ENCODE results near the gene GALK1.
A peak's percentile ranks its signal among the peaks of the same experiment; 100 is the strongest.

The GALK1 gene

DNA sequence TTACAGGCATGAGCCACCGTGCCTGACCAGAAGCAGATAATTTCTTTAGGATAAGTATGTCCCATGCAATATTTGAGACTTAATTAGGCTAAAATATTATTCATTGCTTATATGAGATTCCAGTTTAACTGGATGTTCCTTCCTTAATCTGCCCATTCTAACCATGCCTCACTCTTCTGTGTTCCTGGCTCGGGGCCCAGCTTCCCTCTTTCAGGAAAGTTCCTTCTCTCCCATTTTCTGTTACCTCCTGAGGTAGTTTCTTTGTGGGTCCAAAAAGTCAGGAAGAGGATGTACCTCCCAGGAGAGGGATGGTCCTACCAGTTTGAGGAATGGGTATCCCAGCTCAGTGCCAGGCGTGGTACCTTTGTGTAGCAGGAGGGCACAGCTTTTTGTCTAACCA, 42.9 kb upstream of the GALK1 start:
- peaks cover 23% of the 10 kb centered on the region for H3K4me1 ChIP-seq (ENCODE audit: control insufficient read depth, insufficient read depth, low read length)
- no peak overlapping the region for H3K4me2 ChIP-seq (ENCODE audit: low read length)
- peaks cover 22% of the 10 kb centered on the region for H3K36me3 ChIP-seq (ENCODE audit: insufficient read depth, low read length)
- no peak overlapping the region for H3K9ac ChIP-seq (ENCODE audit: low read depth, low read length)
- no peaks in the 10 kb centered on the region for H3K9me3 ChIP-seq (replicated peaks; ENCODE audit: low read length)
- H3K4me3 ChIP-seq (ENCODE audit: low read length) = no peak overlapping the region
- no peaks in the 10 kb centered on the region for H3K27me3 ChIP-seq (ENCODE audit: control insufficient read depth, insufficient read depth, low read length)

DNA sequence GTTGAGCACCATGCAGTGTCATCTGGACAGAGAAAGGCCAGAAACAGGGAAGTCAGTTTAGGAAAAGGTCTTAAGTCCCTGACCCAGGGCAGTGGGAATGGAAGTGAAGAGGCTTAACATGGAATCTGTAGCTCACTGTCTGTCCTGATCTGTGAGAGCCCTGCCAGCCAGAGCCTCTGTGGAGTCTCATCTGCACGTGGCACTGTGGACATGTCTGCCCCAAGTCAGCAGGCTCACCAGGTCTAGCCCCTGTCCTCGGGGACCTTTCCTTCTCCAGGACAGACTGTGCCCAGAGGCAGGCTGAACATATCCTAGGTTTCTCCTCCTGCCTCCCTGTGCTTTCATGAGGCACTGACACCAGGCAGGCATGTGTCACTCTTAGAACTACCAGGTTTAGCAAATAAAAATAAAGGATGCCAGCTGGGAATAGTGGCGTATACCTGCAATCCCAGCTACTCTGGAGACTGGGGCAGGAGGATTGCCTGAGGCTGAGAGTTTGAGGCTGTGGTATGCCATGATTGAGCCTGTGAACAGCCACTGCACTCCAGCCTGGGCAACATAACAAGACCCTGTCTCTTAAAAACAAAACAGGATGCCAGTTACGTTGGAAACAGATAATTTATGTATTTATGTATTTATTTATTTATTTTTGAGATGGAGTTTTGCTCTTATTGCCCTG, 42.0 kb upstream of the GALK1 start:
- H3K4me1 ChIP-seq (ENCODE audit: control insufficient read depth, insufficient read depth, low read length) = peaks cover 23% of the 10 kb centered on the region
- no peak overlapping the region for H3K9ac ChIP-seq (ENCODE audit: low read depth, low read length)
- peaks cover 14% of the 10 kb centered on the region for H3K36me3 ChIP-seq (ENCODE audit: insufficient read depth, low read length)
- H3K27me3 ChIP-seq (ENCODE audit: control insufficient read depth, insufficient read depth, low read length) = no peaks in the 10 kb centered on the region
- no peaks in the 10 kb centered on the region for H3K9me3 ChIP-seq (replicated peaks; ENCODE audit: low read length)
- H3K4me3 ChIP-seq (ENCODE audit: low read length) = no peak overlapping the region
- no peak overlapping the region for H3K4me2 ChIP-seq (ENCODE audit: low read length)

DNA sequence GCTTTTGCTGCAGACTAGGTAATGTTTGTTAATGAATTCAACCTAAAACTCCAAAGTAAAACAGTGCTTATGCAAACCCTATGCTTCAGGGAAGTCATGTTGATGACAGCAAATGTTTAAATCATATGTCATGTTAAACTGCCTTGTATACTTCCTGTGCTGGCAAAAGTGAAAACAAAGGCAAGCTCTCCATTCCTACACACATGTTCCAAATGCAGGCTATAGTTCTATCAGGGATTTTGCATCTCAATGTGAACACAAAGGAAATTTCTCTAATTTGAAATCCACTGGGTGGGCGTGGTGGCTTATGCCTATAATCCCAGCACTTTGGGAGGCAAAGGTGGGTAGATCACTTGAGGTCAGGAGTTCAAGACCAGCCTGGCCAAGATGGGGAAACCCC, 38.9 kb upstream of the GALK1 start:
- H3K4me1 ChIP-seq (ENCODE audit: control insufficient read depth, insufficient read depth, low read length) = peaks cover 10% of the 10 kb centered on the region
- H3K9ac ChIP-seq (ENCODE audit: low read depth, low read length) = no peak overlapping the region

DNA sequence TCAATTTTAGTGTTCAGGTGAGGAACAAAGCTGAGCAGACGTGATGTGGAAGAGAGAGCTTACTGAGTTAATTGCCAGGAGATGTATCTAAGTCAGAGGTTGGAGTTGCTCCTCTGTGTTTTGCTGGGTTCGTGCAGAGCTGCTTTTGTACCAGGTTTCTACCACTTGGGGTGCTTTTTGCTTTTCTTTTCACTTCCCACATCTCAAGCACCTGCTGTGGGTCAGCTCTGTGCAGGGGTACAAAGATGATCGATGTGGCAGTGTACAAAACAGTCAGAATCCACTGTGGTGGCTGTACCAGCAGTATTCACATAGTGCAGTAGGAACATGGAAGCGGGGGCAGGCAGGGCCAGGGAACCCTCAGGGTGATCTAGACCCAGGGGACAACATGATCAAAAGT, 34.4 kb upstream of the GALK1 start:
- Histone ChIP-seq H3K9me3 (replicated peaks; ENCODE audit: low read length) (no peaks in the 10 kb centered on the region), H3K27me3 (ENCODE audit: control insufficient read depth, insufficient read depth, low read length) (no peaks in the 10 kb centered on the region), H3K4me1 (ENCODE audit: control insufficient read depth, insufficient read depth, low read length) (no peaks in the 10 kb centered on the region), H3K36me3 (ENCODE audit: insufficient read depth, low read length) (peaks cover 18% of the 10 kb centered on the region), H3K9ac (ENCODE audit: low read depth, low read length) (no peak overlapping the region), H3K4me3 (ENCODE audit: low read length) (no peak overlapping the region), H3K4me2 (ENCODE audit: low read length) (no peak overlapping the region)

More for the DNA sequence above, 38.9 kb upstream of the GALK1 start:
- Histone ChIP-seq H3K4me2 (ENCODE audit: low read length) (no peak overlapping the region), H3K36me3 (ENCODE audit: insufficient read depth, low read length) (peaks cover 9% of the 10 kb centered on the region), H3K27me3 (ENCODE audit: control insufficient read depth, insufficient read depth, low read length) (no peaks in the 10 kb centered on the region), H3K9me3 (replicated peaks; ENCODE audit: low read length) (no peaks in the 10 kb centered on the region), H3K4me3 (ENCODE audit: low read length) (no peak overlapping the region)

DNA sequence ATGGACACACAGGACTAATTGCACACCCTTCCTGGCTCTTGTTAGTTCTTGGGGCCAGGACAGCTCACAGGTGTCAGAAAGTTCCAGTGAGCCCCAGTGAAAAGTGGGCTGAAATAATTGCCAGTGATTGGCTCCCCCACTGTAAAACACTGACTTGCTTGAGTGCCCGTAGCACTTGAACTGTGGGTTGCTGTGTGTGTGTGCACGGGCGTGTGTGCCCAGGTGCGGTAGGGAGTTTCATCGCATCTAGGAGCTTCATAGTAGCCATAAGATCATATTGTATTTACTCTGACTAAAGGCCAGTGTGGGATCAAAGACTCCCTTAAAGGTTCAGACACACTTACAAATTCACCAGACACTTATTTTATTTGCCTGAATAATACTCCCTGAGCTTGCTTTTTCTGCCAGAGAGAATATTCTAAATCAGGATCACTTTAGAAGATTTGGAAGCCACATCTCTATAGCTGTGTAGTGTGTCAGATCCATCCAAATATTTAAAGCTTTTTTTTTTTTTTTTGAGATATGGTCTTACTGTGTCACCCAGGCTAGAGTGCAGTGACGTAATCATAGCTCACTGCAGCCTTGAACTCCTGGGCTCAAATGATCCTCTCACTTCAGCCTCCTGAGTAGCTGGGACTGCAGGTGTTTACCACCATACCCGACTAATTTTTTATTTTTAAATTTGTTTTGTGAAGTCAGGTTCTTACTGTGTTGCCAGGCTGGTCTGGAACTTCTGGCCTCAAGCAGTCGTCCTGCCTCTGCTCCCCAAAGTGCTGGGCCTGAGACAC, 31.0 kb upstream of the GALK1 start:
- Histone ChIP-seq H3K27me3 (ENCODE audit: control insufficient read depth, insufficient read depth, low read length) (no peaks in the 10 kb centered on the region), H3K4me2 (ENCODE audit: low read length) (no peak overlapping the region), H3K9ac (ENCODE audit: low read depth, low read length) (no peak overlapping the region), H3K4me3 (ENCODE audit: low read length) (no peak overlapping the region), H3K9me3 (replicated peaks; ENCODE audit: low read length) (no peaks in the 10 kb centered on the region), H3K36me3 (ENCODE audit: insufficient read depth, low read length) (peaks cover 26% of the 10 kb centered on the region), H3K4me1 (ENCODE audit: control insufficient read depth, insufficient read depth, low read length) (peaks cover 12% of the 10 kb centered on the region)

DNA sequence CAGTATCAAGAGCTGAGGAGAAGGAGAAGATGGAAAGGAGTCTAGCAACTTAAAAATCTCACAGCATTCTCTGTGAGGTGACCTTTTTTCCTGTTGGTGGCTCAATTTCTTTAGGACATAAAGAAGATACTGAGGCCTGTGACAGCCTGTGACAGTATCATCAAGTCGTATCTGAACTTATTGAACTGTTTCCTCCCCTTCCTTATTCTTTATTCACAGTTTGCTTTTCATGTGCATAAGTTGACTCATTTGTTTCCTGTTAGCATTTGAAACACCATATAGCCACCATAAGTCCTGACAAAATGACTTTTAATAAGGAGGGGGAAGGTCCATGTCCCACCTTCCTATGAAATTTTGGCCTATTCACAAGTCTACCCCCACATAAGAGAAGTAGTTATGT, 28.5 kb upstream of the GALK1 start:
- Histone ChIP-seq H3K36me3 (ENCODE audit: insufficient read depth, low read length) (peaks cover 19% of the 10 kb centered on the region), H3K4me2 (ENCODE audit: low read length) (no peak overlapping the region), H3K4me1 (ENCODE audit: control insufficient read depth, insufficient read depth, low read length) (peaks cover 12% of the 10 kb centered on the region), H3K4me3 (ENCODE audit: low read length) (no peak overlapping the region), H3K9ac (ENCODE audit: low read depth, low read length) (no peak overlapping the region), H3K27me3 (ENCODE audit: control insufficient read depth, insufficient read depth, low read length) (no peaks in the 10 kb centered on the region), H3K9me3 (replicated peaks; ENCODE audit: low read length) (no peaks in the 10 kb centered on the region)

DNA sequence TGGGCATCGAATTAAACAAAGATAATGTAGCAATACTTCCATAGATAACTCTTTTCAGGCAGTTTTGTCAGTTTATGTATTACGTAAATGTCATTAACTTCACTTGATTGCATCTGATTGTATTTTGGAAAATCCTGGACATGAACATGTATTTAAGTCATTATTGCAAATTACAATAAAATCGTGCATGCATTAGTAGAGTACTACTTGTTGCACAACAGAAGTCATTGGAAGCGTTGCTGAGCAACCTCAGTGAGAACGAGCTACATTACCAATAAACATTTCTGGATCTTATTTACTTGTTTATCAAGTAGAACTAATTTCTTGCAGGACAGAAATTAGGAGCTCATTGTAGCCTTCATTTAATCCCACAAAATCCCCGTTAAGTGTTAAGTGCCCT, 26.3 kb upstream of the GALK1 start:
- no peaks in the 10 kb centered on the region for H3K27me3 ChIP-seq (ENCODE audit: control insufficient read depth, insufficient read depth, low read length)
- peaks cover 22% of the 10 kb centered on the region for H3K4me1 ChIP-seq (ENCODE audit: control insufficient read depth, insufficient read depth, low read length)

DNA sequence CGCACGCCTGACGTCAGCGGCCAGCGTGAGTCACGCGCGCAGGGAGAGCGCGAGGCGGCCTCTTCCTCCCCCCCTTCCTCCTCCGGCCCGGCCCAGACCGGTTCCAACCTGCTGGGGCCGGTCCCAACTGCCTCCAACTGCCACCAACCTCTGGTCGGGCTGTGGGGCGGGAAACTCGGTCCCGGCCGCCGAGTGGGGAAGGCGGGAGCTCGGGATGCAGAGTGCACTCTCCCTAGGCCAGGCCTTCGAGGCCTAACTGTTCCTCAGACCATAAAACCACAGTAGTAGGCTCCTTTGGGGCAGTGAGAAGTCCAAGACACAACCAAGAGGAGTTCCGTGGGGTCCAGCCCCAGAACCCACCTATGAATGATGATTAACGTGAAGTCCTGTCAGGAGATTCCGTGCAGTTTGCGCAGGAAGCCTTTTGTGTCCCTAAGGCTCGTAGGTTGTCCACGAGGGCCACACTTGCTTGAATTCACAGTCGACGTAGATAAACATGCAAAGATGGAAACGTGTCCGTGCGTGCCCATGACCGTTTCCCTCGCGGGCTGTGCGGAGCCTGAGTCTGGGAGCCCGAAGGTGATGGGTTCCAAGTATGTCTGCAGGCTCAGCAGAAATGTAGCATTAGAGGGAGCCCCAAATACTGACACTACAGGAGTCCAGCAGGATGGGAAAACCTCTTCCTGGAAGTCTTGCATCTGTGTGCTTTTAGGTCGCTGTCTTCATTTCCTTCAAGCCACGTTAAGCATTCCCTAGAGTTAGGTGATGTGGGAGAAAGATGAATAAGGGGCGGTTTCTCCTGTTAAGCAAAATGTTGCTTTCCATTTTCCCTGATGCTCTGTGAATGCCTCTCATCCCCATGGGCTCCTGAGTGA, 20.3 kb upstream of the GALK1 start:
- Histone ChIP-seq H3K9me3 (replicated peaks; ENCODE audit: low read length) (no peaks in the 10 kb centered on the region), H3K4me1 (ENCODE audit: control insufficient read depth, insufficient read depth, low read length) (peaks cover 37% of the 10 kb centered on the region), H3K9ac (ENCODE audit: low read depth, low read length) (peak overlapping the region; percentile 92), H3K4me3 (ENCODE audit: low read length) (peak overlapping the region; percentile 75), H3K36me3 (ENCODE audit: insufficient read depth, low read length) (no peaks in the 10 kb centered on the region), H3K27me3 (ENCODE audit: control insufficient read depth, insufficient read depth, low read length) (no peaks in the 10 kb centered on the region), H3K4me2 (ENCODE audit: low read length) (peak overlapping the region; percentile 90)

More for the DNA sequence above, 26.3 kb upstream of the GALK1 start:
- H3K36me3 ChIP-seq (ENCODE audit: insufficient read depth, low read length) = peaks cover 13% of the 10 kb centered on the region
- no peaks in the 10 kb centered on the region for H3K9me3 ChIP-seq (replicated peaks; ENCODE audit: low read length)
- H3K4me2 ChIP-seq (ENCODE audit: low read length) = no peak overlapping the region
- H3K9ac ChIP-seq (ENCODE audit: low read depth, low read length) = no peak overlapping the region
- no peak overlapping the region for H3K4me3 ChIP-seq (ENCODE audit: low read length)

DNA sequence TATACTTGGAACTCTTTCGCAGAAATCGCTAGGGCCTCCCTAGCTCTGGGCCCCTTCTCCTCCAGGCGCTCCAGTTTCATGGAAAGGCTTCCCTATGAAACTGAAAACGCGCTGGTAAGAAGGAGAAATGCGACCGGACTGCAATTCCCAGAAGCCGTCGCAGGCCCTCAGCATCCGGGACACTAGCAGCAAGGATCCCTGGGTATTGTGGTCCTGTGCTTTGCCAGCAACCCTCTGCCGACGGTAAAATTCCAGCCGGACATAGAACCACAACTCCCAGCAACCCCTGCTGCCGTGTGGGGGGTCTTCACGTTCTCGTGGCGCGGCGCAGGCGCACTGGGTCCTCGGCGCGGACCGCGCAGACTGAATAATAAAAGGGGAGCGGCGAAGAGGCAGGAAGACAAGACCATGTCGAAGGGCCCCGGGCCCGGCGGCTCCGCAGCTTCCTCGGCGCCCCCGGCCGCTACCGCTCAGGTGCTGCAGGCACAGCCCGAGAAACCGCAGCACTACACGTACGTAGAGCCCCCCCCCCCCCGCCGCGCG, 19.6 kb upstream of the GALK1 start, which contains the start of gene UNK:
UNK (plus strand) TSS at position 334 of the 543 bp plus-strand sequence; CDS start at position 409, 75 bp downstream.
- H3K9me3 ChIP-seq (replicated peaks; ENCODE audit: low read length) = no peaks in the 10 kb centered on the region
- peak within 1 kb of the TSS; percentile 92 for H3K9ac ChIP-seq (ENCODE audit: low read depth, low read length)
- H3K4me2 ChIP-seq (ENCODE audit: low read length) = peak within 1 kb of the TSS; percentile 90
- no peaks in the 10 kb centered on the region for H3K36me3 ChIP-seq (ENCODE audit: insufficient read depth, low read length)
- no peaks in the 10 kb centered on the region for H3K27me3 ChIP-seq (ENCODE audit: control insufficient read depth, insufficient read depth, low read length)
- peak within 1 kb of the TSS; percentile 75 for H3K4me3 ChIP-seq (ENCODE audit: low read length)
- peaks cover 37% of the 10 kb centered on the region for H3K4me1 ChIP-seq (ENCODE audit: control insufficient read depth, insufficient read depth, low read length)

DNA sequence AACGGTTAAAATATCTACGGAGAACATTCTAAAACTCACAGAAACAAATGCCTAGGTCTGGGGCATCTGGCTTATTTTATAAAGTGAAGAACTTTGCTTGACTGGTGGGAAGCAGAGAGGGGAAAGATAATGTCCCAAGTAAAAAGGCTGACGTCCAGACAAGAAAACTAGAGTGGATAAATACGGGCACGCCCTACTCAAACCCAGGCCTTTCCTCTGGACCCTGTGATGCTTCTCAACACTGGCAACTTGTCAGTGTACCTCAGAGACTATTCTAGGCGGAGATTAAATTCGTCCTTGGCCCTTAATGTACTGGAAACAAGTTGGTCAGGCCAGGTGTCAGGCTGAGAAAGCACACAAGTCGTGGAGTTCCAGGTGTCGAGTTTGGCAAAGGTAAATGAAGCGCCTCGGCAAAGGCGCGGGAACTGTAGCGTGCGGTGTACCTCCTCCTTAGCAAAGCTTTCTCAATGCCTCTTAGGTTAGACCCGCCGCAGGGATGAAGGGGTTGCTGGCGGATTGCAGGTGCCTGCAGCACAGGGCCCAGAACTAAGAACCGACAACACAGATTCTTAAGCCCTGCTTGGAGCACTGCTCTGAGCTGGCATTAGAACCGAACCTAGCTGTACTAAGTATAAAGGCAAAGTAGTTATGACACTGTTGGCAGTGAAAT, 18.9 kb upstream of the GALK1 start:
- Histone ChIP-seq H3K36me3 (ENCODE audit: insufficient read depth, low read length) (peaks cover 1% of the 10 kb centered on the region), H3K4me2 (ENCODE audit: low read length) (peak overlapping the region; percentile 87), H3K27me3 (ENCODE audit: control insufficient read depth, insufficient read depth, low read length) (no peaks in the 10 kb centered on the region), H3K9ac (ENCODE audit: low read depth, low read length) (peak overlapping the region; percentile 92), H3K4me3 (ENCODE audit: low read length) (peak overlapping the region; percentile 63), H3K4me1 (ENCODE audit: control insufficient read depth, insufficient read depth, low read length) (peaks cover 37% of the 10 kb centered on the region), H3K9me3 (replicated peaks; ENCODE audit: low read length) (no peaks in the 10 kb centered on the region)
